GM18507 (cell line): ENCODE data around the gene BRCA1.
"Not testable (repeated sequence)": the region's sequence is repeated elsewhere in the genome, so short reads cannot be mapped to it uniquely, and the experiment has no call there.

ENCODE experiments used
- DNase-seq: peaks from one replicate; pipeline ENCODE4 v3.0.0; 2011; ENCODE audit warnings: low read depth; ENCODE audit not compliant: insufficient read length; ENCODE audit errors: extremely low spot score
- FAIRE-seq: peaks from 2 replicates; lab custom pipeline; 2011; peaks lifted over from hg19 to GRCh38; lab: Jason Lieb, UNC

Gene BRCA1

DNA sequence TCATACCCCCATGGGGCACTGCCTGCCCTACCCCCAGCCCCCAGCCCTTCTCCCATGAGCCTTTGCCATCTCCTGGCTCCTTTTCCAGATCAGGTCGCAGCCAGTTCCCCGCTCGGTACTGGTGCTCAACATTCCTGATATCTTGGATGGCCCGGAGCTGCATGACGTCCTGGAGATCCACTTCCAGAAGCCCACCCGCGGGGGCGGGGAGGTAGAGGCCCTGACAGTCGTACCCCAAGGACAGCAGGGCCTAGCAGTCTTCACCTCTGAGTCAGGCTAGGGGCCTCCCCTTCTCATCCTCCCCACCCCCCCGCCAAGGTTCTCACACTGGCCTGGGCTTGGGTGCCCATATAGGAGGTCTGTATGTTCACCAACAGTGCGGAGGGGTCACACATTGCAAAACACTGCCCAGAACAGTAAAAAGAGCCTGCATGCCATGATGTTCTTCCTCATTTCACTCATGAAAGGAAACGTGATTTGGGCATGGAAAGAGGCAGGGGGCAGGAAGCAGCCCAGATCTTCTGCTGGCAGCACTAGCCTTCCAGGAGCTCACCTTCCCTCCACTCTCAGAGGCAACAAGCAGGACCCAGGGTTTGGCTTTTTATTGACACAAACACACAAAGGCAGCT lies 111.0 kb downstream of the BRCA1 start:
- FAIRE-seq = no peak
- DNase-seq = no peak

DNA sequence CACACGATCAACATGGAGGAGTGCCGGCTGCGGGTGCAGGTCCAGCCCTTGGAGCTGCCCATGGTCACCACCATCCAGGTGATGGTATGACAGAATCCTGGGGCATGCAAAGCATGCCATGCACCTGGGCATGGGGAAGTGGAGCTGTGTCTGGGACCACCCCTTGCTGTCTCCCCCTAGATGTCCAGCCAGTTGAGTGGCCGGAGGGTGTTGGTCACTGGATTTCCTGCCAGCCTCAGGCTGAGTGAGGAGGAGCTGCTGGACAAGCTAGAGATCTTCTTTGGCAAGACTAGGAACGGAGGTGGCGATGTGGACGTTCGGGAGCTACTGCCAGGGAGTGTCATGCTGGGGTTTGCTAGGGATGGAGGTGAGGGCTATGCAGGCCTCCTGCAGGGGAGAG lies 111.9 kb downstream of the BRCA1 start:
- DNase-seq (no peak), FAIRE-seq (no peak)

DNA sequence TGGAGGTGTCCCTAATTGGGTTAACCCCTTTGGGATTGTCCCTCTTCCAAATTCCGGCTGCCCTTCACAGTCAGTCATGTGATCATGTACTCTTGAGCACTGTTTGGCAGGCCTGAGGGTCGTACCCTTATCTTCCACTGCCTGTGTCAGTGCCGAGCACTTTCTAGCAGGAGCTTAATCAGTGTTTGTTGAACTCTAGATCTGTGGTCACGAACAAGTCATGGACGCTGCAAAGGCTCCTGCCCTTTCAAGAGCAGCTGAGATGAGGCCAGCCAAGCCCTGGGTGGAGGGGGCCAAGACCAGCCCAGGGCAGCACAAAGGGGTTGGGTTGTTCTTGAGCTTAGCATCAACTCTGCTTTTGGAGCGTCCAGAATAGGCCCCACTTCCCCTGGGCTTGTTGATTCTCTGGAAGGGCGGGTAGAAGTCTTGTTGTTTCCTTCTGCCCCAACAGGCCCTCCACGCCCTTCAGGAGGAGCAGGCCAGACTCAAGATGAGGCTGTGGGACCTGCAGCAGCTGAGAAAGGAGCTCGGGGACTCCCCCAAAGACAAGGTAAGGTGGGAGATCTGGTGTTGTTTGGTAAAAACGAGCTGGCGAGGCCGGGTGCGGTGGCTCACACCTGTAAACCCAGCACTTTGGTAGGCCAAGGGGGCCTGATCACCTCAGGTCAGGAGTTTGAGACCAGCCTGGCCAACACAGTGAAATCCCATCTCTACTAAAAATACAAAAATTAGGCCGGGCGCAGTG lies 113.3 kb downstream of the BRCA1 start:
- no peak for DNase-seq
- no peak for FAIRE-seq

DNA sequence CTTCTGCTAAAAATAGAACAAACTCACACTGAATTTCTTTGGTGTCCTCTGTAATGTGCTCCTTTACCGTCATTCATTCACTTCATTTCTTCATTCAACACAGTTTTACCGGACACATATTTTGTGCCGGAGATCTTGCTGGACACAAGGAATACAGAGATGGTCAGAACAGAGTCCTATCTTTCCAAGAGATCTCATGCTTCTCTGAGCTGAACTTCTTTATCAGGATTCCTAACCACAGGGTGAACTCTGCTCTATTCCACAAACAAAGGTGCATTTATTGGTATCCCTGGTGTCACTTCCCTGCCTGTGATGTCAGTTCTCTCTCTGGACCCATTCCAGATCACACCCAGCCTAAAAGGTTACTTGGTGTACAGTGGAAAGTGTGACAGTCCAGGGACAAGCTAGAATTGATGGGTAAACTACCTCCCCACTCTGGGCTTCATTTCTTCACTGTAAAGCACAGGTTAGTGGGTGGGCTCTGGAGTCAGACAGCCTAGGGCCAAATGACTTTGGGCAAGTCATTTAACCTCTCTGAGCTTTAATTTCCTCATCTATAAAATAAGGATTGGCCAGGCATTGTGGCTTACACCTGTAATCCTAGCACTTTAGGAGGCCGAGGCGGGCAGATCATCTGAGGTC lies 114.4 kb downstream of the BRCA1 start:
- no peak for FAIRE-seq
- DNase-seq = no peak

DNA sequence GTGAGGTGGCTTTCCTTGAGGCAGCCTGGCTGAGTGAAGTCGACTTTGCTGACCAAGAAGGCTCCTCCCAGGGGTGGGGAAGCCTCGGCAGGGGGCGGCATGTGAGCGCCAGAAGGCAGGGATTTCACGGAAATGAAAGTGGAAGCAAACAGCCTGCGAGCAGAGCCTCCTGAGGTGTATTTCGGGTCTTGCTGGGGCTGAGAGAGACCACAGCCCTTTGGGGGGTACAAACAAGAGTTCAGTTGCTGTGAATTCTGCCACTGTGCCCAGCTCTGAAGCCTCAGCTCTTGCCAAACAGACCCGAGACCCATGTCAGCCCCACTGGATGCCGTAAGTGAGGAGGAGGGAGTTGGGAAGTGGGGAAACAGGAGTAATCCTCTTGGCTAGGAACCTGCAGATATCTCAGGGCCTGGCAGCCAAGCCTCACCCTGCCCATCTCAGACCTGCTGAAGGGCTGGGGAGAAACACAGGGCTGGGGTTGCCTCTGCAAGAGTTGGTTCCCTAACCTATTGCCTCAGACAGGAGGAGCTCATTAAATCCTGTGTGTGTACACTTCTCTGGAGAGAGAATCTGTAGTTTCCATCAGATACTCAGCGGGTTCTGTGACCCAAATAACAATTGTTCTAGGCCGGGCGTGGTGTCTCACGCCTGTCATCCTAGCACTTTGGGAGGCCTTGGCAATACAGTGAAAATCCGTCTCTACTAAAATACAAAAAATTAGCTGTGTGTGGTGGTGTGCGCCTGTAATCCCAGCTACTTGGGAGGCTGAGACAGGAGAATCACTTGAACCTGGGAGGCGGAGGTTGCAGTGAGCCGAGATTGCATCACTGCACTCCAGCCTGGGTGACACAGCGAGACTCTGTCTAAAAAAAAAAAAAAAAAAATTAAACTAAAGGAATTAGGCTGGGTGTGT lies 118.3 kb downstream of the BRCA1 start, which contains the start of gene IFI35:
TSS of gene IFI35 (plus strand) at position 146 of the 913 bp plus-strand sequence. CDS start at position 310, 164 bp downstream.
- FAIRE-seq (peak; percentile 91), DNase-seq (peak; percentile 73)

- FAIRE-seq = no peak
- no peak for DNase-seq
These were observed 121.5 kb downstream of the BRCA1 start for GRCh38 chr17:43003542-43004172.

- not testable (repeated sequence) for DNase-seq, FAIRE-seq
These were observed 124.3 kb downstream of the BRCA1 start for GRCh38 chr17:43000894-43001293.

DNA sequence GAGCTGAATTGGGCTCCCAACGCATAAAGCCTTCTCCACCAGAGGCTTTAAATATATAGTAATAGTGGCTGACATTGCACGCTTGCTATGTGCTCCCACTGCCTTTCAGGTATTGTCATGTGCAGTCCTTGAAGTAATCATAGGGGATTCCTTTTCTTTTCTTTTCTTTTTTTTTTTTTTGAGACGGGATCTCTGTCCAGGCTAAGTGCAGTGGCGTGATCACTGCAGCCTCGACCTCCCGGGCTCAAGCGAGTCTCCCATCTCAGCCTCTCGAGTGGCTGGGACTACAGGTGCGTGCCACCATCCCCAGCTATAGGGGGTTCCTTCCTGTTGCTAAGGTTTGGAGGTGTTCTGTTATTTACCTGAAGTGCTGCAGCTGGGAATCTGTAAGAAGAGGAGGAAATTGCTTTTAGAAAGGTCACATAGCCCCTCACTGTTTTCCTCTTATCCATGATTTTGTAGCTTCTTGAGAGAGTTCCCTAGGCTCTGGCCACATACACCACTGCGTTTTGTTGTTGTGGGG lies 126.1 kb downstream of the BRCA1 start:
- FAIRE-seq = no peak

GRCh38 chr17:42997984-42998938 lies 126.9 kb downstream of the BRCA1 start, which contains the start of gene RPL27:
Gene RPL27, plus strand, starts transcription at chr17:42998419. Its CDS starts 332 bp downstream, at chr17:42998751.
- peak; percentile 100 for FAIRE-seq

More for the DNA sequence above, 126.1 kb downstream of the BRCA1 start:
- no peak for DNase-seq

DNA sequence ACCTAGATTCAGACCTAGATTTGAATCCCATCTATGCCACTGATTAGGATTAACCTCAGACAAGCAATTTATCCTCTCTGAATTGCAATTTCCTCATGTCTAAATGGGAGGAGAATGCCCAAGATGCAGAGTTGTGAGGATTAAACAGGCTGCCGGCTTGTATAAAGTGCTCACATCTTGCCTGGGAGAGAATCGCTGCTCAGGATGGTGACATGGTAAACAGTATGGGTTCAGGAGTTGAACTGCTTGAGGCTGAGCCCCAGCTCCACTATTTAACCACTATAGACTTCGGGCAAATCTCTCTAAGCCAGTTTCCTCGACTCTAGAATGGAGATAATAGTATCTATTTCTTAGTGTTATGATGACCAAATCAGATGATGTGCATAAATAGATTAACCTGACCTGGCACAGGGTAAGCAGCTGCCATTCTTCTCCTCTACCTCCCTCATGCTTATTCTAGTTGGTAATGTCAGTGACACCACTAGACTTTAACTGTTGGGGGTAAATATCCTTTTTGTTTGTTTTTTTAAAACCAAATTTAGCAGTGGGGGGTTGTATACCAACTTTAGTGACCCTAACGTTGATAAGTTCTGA lies 127.7 kb downstream of the BRCA1 start:
- DNase-seq = no peak
- no peak for FAIRE-seq

More at GRCh38 chr17:42997984-42998938, 126.9 kb downstream of the BRCA1 start, which contains the start of gene RPL27:
- DNase-seq = peak; percentile 94
